ENCODE results near the gene M1AP. TPM values are rescaled to one million over a fixed set of nuclear protein-coding genes. Genes with fewer than 3 reads are reported as not detected.

The M1AP gene
- total and polyA plus RNA-seq, 4 donors: 0.77 to 1.2 (median 0.88) TPM

DNA sequence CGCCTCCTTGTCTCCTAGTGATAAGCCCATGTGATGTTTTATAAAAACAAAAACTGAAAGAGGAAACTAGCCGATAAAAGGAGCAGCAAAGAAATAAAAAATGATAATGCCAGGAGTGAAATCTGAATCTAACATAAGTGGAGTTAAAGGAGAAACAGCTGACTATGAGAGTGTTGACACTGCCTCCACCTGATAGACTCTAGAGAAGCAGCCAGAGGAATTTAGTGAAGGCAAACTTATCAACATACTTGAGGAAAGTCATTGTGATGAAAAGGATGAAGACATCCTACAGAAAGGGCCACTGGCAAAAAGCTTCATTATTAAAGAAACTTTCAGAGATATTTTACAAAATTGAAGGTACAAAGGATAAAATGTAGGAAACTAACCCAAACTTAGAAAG is 1.9 kb downstream of the M1AP start:
- ATAC-seq (ENCODE audit: insufficient read depth, low FRiP score): no peak
- peak in 2 of 3 donors; percentile 21 to 43 for DNase-seq
- peaks cover 0 to 8% (median 6%) of the 10 kb centered on the region in 3 donors for H3K27me3 ChIP-seq (ENCODE audit: control insufficient read depth in 3 of 3, insufficient read depth in 3 of 3, low read length in 2 of 3)
- TF ChIP-seq CTCF (IDR thresholded peaks at IDR 0.05; ENCODE audit: control extremely low read depth, extremely low read depth): no peak
- H3K27ac ChIP-seq (ENCODE audit: low read depth in 1 of 2, low read length in 1 of 2): no peak overlapping the region
- no peak overlapping the region for H3K4me3 ChIP-seq
- peaks cover 0 to 5% (median 0%) of the 10 kb centered on the region in 4 donors for H3K9me3 ChIP-seq (ENCODE audit: control insufficient read depth in 4 of 4, insufficient read depth in 3 of 4, low read length in 3 of 4)
- peaks cover 0 to 11% (median 0%) of the 10 kb centered on the region in 5 donors for H3K4me1 ChIP-seq (ENCODE audit: control insufficient read depth in 5 of 5, insufficient read depth in 5 of 5, low read length in 5 of 5)
- H3K9ac ChIP-seq (ENCODE audit: insufficient read depth in 1 of 2, low read length in 2 of 2): no peak overlapping the region
- no peaks in the 10 kb centered on the region for H3K36me3 ChIP-seq (ENCODE audit: control insufficient read depth in 4 of 4, insufficient read depth in 4 of 4, low read length in 4 of 4)
- 44 to 69% methylated on average over 2 of the region's 2 CpGs for WGBS, 2 donors

DNA sequence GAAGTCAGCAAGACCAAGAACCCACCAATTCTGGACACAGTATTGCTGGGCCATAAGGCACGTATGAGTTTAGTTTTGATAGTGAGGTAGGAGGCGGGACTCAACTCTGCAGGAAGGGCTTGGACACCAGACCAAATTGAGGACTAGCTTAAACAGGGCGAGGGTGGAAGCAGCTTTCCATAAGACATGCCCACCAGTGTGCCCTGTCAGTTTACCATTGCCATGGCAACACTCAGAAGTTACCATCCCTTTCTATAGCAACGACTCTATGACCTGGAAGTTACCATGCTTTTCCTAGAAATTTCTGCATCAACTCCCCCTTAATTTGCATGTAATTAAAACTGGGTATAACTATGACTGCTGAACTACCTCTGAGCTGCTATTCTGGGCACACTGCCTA is 2.8 kb downstream of the M1AP start:
- Histone ChIP-seq H3K36me3 (ENCODE audit: control insufficient read depth in 4 of 4, insufficient read depth in 4 of 4, low read length in 4 of 4) (no peaks in the 10 kb centered on the region), H3K27ac (ENCODE audit: low read depth in 1 of 2, low read length in 1 of 2) (no peak overlapping the region), H3K9me3 (ENCODE audit: control insufficient read depth in 4 of 4, insufficient read depth in 3 of 4, low read length in 3 of 4) (peaks cover 0 to 5% (median 0%) of the 10 kb centered on the region in 4 donors), H3K27me3 (ENCODE audit: control insufficient read depth in 3 of 3, insufficient read depth in 3 of 3, low read length in 2 of 3) (peaks cover 0 to 8% (median 6%) of the 10 kb centered on the region in 3 donors), H3K4me3 (no peak overlapping the region), H3K9ac (ENCODE audit: insufficient read depth in 1 of 2, low read length in 2 of 2) (no peak overlapping the region), H3K4me1 (ENCODE audit: control insufficient read depth in 5 of 5, insufficient read depth in 5 of 5, low read length in 5 of 5) (peaks cover 0 to 11% (median 0%) of the 10 kb centered on the region in 5 donors)
- no peak for ATAC-seq (ENCODE audit: insufficient read depth, low FRiP score)
- 76 to 80% methylated on average over 4 of the region's 4 CpGs for WGBS, 2 donors
- no peak for TF ChIP-seq CTCF (IDR thresholded peaks at IDR 0.05; ENCODE audit: control extremely low read depth, extremely low read depth)
- DNase-seq: no peak

GRCh38 chr2:74639550-74639949 is 8.6 kb downstream of the M1AP start:
- Histone ChIP-seq H3K27ac (ENCODE audit: low read depth in 1 of 2, low read length in 1 of 2) (no peak overlapping the region), H3K4me3 (no peak overlapping the region), H3K27me3 (ENCODE audit: control insufficient read depth in 3 of 3, insufficient read depth in 3 of 3, low read length in 2 of 3) (peaks cover 0 to 3% (median 0%) of the 10 kb centered on the region in 3 donors), H3K9me3 (ENCODE audit: control insufficient read depth in 4 of 4, insufficient read depth in 3 of 4, low read length in 3 of 4) (peaks cover 0 to 2% (median 0%) of the 10 kb centered on the region in 4 donors), H3K36me3 (ENCODE audit: control insufficient read depth in 4 of 4, insufficient read depth in 4 of 4, low read length in 4 of 4) (no peaks in the 10 kb centered on the region), H3K9ac (ENCODE audit: insufficient read depth in 1 of 2, low read length in 2 of 2) (no peak overlapping the region), H3K4me1 (ENCODE audit: control insufficient read depth in 5 of 5, insufficient read depth in 5 of 5, low read length in 5 of 5) (no peaks in the 10 kb centered on the region)
- no peak for DNase-seq
- WGBS, 2 donors: 78 to 83% methylated on average over 2 of the region's 2 CpGs
- no peak for TF ChIP-seq CTCF (IDR thresholded peaks at IDR 0.05; ENCODE audit: control extremely low read depth, extremely low read depth)
- no peak for ATAC-seq (ENCODE audit: insufficient read depth, low FRiP score)

- no peak for TF ChIP-seq CTCF (IDR thresholded peaks at IDR 0.05; ENCODE audit: control extremely low read depth, extremely low read depth)
- Histone ChIP-seq H3K27ac (ENCODE audit: low read depth in 1 of 2, low read length in 1 of 2) (no peak overlapping the region), H3K9me3 (ENCODE audit: control insufficient read depth in 4 of 4, insufficient read depth in 3 of 4, low read length in 3 of 4) (no peaks in the 10 kb centered on the region), H3K36me3 (ENCODE audit: control insufficient read depth in 4 of 4, insufficient read depth in 4 of 4, low read length in 4 of 4) (no peaks in the 10 kb centered on the region), H3K9ac (ENCODE audit: insufficient read depth in 1 of 2, low read length in 2 of 2) (no peak overlapping the region), H3K4me1 (ENCODE audit: control insufficient read depth in 5 of 5, insufficient read depth in 5 of 5, low read length in 5 of 5) (no peaks in the 10 kb centered on the region), H3K4me3 (no peak overlapping the region), H3K27me3 (ENCODE audit: control insufficient read depth in 3 of 3, insufficient read depth in 3 of 3, low read length in 2 of 3) (peaks cover 0 to 3% (median 0%) of the 10 kb centered on the region in 3 donors)
- ATAC-seq (ENCODE audit: insufficient read depth, low FRiP score): no peak
- DNase-seq: no peak
Observed at GRCh38 chr2:74632939-74633312, 15.2 kb downstream of the M1AP start.

All from lung (tissue), 12 donors.